Measurements from ENCODE around the gene AHDC1.

DNA sequence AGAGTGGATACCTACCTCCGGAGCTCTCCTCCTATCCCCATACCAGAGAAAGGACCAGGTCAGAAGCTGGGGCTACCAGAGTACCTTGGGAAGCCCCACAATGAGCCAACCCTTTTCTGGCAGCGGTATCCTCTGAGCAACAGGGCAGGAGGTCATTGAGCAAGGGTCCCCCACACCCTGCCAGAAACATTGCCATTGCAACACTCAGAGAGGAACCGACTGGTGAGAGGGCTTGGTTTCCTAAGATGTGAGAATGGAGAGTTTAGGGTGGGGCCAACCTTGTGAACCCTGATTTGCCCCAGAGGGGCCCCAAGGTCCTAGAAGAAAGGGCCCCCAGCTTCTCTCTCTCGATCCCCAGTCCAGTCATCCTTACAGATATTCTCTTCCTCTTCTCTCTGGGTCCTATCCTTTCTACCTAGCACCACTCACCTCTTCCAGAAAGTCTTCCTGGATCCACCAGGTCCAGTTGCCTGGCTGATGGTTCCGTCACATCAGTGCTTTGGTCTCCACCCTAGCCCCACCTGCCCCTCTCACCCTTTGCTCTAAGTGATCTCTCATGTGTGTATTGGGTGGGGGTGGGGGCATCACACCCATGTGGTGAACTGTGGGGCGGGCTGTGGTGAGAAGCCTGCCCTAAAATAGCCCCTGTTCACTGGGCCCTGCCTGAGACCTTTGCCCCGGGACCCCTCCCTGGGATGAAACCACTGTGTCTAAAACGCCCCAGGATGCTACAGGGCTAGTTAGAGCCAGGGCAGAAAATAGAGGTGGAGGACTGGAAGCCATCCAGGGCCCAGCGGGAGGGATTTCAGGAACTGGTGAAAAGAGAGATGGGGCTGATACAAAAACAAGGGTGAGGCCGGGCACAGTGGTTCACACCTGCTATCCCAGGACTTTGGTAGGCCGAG lies 22.3 kb upstream of the AHDC1 start:
- TF ChIP-seq CTCF (IDR thresholded peaks at IDR 0.05; ENCODE audit: poor library complexity, severe bottlenecking) (no peak), EZH2 (IDR thresholded peaks at IDR 0.05; ENCODE audit: borderline replicate concordance, insufficient read depth, low read length, poor library complexity, severe bottlenecking) (no peak), MXI1 (conservative IDR thresholded peaks at IDR 0.05; ENCODE audit: poor library complexity, severe bottlenecking) (no peak), EP300 (conservative IDR thresholded peaks at IDR 0.05; ENCODE audit: poor library complexity, severe bottlenecking) (no peak), POLR2AphosphoS5 (IDR thresholded peaks at IDR 0.05) (no peak), RAD21 (conservative IDR thresholded peaks at IDR 0.05) (no peak), SMC3 (conservative IDR thresholded peaks at IDR 0.05; ENCODE audit: poor library complexity) (no peak), TAF1 (IDR thresholded peaks at IDR 0.05; ENCODE audit: low read depth) (no peak)
- TF ChIP-seq, protein P1, sequence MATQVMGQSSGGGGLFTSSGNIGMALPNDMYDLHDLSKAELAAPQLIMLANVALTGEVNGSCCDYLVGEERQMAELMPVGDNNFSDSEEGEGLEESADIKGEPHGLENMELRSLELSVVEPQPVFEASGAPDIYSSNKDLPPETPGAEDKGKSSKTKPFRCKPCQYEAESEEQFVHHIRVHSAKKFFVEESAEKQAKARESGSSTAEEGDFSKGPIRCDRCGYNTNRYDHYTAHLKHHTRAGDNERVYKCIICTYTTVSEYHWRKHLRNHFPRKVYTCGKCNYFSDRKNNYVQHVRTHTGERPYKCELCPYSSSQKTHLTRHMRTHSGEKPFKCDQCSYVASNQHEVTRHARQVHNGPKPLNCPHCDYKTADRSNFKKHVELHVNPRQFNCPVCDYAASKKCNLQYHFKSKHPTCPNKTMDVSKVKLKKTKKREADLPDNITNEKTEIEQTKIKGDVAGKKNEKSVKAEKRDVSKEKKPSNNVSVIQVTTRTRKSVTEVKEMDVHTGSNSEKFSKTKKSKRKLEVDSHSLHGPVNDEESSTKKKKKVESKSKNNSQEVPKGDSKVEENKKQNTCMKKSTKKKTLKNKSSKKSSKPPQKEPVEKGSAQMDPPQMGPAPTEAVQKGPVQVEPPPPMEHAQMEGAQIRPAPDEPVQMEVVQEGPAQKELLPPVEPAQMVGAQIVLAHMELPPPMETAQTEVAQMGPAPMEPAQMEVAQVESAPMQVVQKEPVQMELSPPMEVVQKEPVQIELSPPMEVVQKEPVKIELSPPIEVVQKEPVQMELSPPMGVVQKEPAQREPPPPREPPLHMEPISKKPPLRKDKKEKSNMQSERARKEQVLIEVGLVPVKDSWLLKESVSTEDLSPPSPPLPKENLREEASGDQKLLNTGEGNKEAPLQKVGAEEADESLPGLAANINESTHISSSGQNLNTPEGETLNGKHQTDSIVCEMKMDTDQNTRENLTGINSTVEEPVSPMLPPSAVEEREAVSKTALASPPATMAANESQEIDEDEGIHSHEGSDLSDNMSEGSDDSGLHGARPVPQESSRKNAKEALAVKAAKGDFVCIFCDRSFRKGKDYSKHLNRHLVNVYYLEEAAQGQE (IDR thresholded peaks at IDR 0.05; ENCODE audit: borderline replicate concordance): no peak

Data from neural cell (in vitro differentiated cells).